Epidermal melanocyte (primary cell): ENCODE results near the gene UPK3B.
"Not testable (repeated sequence)": the region's sequence is repeated elsewhere in the genome, so short reads cannot be mapped to it uniquely, and the experiment has no call there.

Experiments
- DNase-seq: peaks from one replicate; pipeline ENCODE4 v3.0.0; 2011; ENCODE audit warnings: low spot score; ENCODE audit not compliant: insufficient read length

UPK3B gene

GRCh38 chr7:76509931-76510877 lies at the start of gene UPK3B:
Gene UPK3B, plus strand, starts transcription at chr7:76510552. Its CDS starts 101 bp downstream, at chr7:76510653.
- DNase-seq = no peak

- not testable (repeated sequence) for DNase-seq
Observed at GRCh38 chr7:76460767-76461166, 49.6 kb upstream of the UPK3B start.

DNA sequence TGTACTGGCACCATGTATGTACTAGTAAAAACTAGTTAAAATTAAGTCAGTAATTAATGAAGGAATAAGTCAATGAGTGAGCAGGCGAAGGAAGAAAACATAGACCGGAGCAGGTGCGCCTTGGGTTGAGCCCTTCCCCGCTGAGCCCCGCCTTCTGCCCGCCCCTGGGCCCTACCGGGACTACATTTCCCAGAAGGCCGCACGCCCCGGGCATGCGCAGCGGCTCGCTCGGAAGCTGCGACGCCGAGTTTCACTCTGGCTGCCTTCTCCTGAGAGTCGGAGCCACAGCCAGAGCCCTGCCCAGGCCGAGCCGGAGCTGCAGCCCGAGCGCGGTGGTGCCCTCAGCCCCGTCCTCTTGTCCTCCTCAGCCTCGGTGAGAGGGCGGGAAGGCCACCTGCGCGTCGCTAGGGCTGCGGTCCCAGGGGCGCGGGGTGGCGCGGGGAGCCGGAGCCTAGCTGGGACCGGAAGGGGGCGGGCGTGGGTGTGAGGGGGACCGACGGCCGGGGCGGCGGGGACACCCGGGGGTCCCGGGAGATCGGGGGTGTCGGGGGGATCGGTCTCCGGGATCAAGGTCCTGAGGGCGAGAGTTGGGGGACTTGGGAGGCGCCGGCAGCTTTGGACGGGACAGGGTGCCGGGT lies 48.8 kb upstream of the UPK3B start, which contains the start of gene DTX2:
Gene DTX2 (plus strand): TSS at position 246 of the 638 bp plus-strand sequence. CDS start 18,801 bp downstream, outside the sequence.
- not testable (repeated sequence) for DNase-seq

DNA sequence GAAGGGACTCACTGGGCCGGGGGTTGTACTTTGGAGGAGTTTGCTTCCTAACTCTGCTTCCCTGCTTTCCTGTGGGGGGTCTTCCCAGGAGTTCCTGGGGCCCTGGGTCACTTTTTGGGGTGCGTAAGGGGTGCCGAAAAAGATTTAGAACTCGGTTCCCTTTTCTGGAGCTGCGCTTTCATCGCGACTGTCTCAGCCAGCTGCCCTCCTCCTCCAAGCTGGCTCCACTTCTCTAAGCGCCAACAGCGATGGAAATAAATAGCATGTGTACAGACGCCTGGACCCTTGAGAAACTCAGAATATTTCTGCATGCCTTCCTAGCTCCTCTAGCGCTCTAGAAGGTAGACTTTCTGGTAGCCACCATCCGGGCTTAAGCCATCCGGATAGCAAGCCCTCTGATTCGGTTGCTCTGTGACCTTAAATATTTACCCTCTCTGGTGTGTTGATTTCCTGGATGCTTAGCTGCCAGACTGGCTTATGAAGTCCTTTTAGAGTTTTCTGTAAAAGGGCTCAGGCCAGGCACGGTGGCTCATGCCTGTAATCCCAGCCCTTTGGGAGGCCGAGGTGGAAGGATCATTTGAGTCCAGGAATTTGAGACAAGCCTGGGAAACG lies 48.0 kb upstream of the UPK3B start:
- DNase-seq = not testable (repeated sequence)

GRCh38 chr7:76464959-76465358 lies 45.4 kb upstream of the UPK3B start:
- DNase-seq = not testable (repeated sequence)

GRCh38 chr7:76465950-76466349 lies 44.4 kb upstream of the UPK3B start:
- not testable (repeated sequence) for DNase-seq

DNA sequence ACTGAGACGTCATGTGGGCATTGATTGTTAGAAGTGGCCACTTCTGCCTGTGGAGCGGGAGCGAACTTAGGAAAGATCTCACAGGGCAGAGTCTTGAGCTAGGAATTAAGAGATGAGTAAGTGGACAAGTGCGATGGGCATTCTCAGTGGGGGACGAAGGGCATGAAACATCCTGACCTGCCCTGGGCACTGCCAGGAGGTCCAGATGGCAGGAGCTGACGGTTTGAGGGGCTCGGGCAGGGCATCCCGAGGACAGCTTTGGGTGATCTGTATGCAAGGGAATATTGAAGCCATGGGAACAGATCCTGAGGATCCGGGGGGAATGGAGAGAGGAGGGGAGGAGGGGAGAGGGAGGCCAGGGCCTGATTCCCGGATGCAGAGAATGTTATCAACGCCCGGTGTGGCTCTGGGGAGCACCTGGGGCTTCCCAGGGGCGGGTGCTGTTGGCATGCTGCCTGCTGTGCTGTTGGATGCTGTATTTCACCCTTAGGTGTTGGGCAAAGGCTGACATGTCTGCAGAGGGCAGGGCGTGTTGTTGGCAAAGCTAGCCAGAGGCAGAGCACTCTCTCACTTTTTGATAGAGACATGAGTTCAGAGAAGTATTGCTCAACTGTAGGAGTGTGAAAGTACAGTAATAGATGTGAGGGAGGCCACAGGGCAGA lies 42.5 kb upstream of the UPK3B start:
- not testable (repeated sequence) for DNase-seq

GRCh38 chr7:76471556-76472221 lies 38.7 kb upstream of the UPK3B start:
- not testable (repeated sequence) for DNase-seq

- DNase-seq = not testable (repeated sequence)
Observed at GRCh38 chr7:76473097-76473496, 37.3 kb upstream of the UPK3B start.

DNA sequence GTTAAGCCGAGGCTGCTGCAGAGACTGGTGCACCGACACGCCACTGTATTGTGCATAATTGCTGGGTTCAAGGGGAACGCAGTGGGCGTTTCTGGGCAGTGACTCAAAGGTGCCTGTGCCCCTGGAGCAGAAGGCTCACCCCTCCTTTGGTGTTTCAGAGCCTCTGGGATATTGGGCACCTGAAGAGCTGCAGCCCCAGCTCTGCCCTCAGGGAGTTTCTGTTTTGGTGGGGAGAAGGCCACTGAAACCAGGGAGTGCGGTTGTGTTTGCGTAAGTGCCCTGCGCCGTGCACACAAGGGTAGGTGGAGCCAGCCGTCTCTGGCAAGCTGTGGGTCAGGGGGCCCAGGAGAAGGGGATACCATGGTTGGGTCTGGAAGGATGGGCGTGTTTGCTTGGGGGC lies 34.1 kb upstream of the UPK3B start:
- DNase-seq = not testable (repeated sequence)

- not testable (repeated sequence) for DNase-seq
Observed at GRCh38 chr7:76476742-76477474, 33.4 kb upstream of the UPK3B start.

- not testable (repeated sequence) for DNase-seq
Observed at GRCh38 chr7:76479628-76480027, 30.7 kb upstream of the UPK3B start.

- DNase-seq = not testable (repeated sequence)
Observed at GRCh38 chr7:76480403-76481253, 29.7 kb upstream of the UPK3B start.

DNA sequence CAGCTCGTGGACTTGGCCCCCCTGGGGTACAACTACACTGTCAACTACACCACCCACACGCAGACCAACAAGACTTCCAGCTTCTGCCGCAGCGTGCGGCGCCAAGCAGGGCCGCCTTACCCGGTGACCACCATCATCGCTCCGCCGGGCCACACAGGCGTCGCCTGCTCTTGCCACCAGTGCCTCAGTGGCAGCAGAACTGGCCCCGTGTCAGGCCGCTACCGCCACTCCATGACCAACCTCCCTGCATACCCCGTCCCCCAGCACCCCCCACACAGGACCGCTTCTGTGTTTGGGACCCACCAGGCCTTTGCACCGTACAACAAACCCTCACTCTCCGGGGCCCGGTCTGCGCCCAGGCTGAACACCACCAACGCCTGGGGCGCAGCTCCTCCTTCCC lies 27.7 kb upstream of the UPK3B start:
- not testable (repeated sequence) for DNase-seq

- not testable (repeated sequence) for DNase-seq
Observed at GRCh38 chr7:76483081-76483480, 27.3 kb upstream of the UPK3B start.

DNA sequence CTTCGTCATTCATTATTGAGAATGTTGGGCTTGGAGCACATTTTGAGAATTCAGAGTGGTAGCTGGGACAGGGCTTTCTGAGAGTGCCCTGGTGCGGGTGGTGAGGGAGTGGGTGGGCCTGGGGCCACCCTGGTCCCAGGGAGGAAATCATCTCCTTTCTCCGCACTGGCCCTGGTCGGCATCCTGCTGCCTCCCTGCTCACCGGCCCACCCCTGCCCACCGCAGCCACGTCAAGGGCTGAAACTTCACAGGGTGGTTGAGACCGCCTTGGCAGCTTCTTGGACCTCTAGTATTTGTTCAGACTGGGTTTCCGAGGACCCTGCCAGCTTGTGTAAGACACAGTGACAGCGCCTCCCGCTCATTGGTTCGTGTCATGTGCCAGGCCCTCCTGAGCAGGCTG lies 25.9 kb upstream of the UPK3B start:
- DNase-seq = not testable (repeated sequence)

GRCh38 chr7:76485822-76486610 lies 24.3 kb upstream of the UPK3B start:
- DNase-seq = not testable (repeated sequence)

DNA sequence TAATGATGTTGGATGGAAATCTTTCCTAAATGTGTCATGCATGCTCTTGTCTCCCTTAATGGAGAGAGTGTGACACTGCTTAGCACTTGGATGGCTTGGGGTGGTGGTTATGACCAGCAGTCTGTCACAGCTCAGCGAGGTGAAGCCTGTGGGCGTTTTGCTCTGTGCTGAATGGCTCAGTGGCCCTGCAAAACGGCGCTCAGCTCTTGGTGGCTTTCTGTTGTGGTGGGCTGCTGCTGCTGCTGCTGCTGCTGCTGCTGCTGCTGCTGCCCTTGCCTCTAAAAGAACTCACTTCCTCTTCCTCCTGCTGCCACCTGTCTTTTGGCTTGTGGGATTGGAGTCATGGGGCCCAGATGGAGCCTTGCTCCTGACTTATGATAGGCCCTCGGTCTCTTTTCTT lies 23.7 kb upstream of the UPK3B start:
- DNase-seq = not testable (repeated sequence)
